NT2/D1 (cell line): Measurements from ENCODE around the gene CABLES1.
"Not testable (repeated sequence)": the region's sequence is repeated elsewhere in the genome, so short reads cannot be mapped to it uniquely, and the experiment has no call there.

ENCODE experiments used
- DNase-seq: peaks from one replicate; pipeline ENCODE4 v3.0.0-alpha.2; 2011; ENCODE audit warnings: low read depth, low spot score
- H3K27me3 ChIP-seq: 2 replicates; pipeline ENCODE4 v1.6.0; 2011; ENCODE audit warnings: mild to moderate bottlenecking; ENCODE audit not compliant: insufficient read length, insufficient read depth
- H3K36me3 ChIP-seq: 2 replicates; pipeline ENCODE4 v1.6.1; 2011; ENCODE audit warnings: mild to moderate bottlenecking, low read length, mixed read lengths; ENCODE audit not compliant: insufficient read depth, insufficient read length
- H3K4me1 ChIP-seq: 2 replicates; pipeline ENCODE4 v1.5.1; 2011; ENCODE audit not compliant: insufficient read depth, insufficient read length
- H3K4me3 ChIP-seq: 2 replicates; pipeline ENCODE4 v1.5.1; 2011; ENCODE audit warnings: low read depth; ENCODE audit not compliant: insufficient read length
- H3K9ac ChIP-seq: 2 replicates; pipeline ENCODE4 v1.6.0; 2011; ENCODE audit warnings: low read depth; ENCODE audit not compliant: insufficient read length
- H3K9me3 ChIP-seq: 2 replicates; pipeline ENCODE4 v1.5.1; 2011; ENCODE audit warnings: mild to moderate bottlenecking, low read length; ENCODE audit not compliant: insufficient read depth
- SUZ12 ChIP-seq: IDR thresholded peaks from 2 replicates; pipeline ENCODE4 v1.6.1; 2011; ENCODE audit not compliant: insufficient read length, insufficient read depth; ENCODE audit errors: extremely low read depth
- YY1 ChIP-seq: IDR thresholded peaks from 2 replicates; pipeline ENCODE4 v1.6.1; 2011; ENCODE audit not compliant: insufficient read length, insufficient read depth
- ZNF274 ChIP-seq: IDR thresholded peaks from 2 replicates; pipeline ENCODE4 v1.6.1; 2011; ENCODE audit warnings: mild to moderate bottlenecking, low read depth, low read length

Gene CABLES1

GRCh38 chr18:23134780-23135549, at the start of gene CABLES1:
Gene CABLES1, plus strand, starts transcription at chr18:23135485. Its CDS starts 278 bp downstream, at chr18:23135763.
- H3K9ac ChIP-seq = peak within 1 kb of the TSS; percentile 84
- TF ChIP-seq YY1 = no peak
- TF ChIP-seq SUZ12 = no peak
- TF ChIP-seq ZNF274 = no peak
- H3K27me3 ChIP-seq = peaks cover 13% of the 10 kb centered on the region
- DNase-seq = no peak
- H3K4me3 ChIP-seq = peak within 1 kb of the TSS; percentile 77
- peaks cover under 1% of the 10 kb centered on the region for H3K36me3 ChIP-seq
- H3K4me1 ChIP-seq = no peaks in the 10 kb centered on the region
- no peaks in the 10 kb centered on the region for H3K9me3 ChIP-seq

GRCh38 chr18:23087352-23087751, 47.9 kb upstream of the CABLES1 start:
- Histone ChIP-seq H3K4me1 (no peaks in the 10 kb centered on the region), H3K4me3 (no peak overlapping the region), H3K27me3 (no peaks in the 10 kb centered on the region), H3K9me3 (no peaks in the 10 kb centered on the region), H3K36me3 (no peaks in the 10 kb centered on the region), H3K9ac (no peak overlapping the region)
- no peak for TF ChIP-seq YY1
- TF ChIP-seq ZNF274 = no peak
- no peak for TF ChIP-seq SUZ12
- no peak for DNase-seq

- no peak overlapping the region for H3K4me3 ChIP-seq
- no peaks in the 10 kb centered on the region for H3K4me1 ChIP-seq
- no peak overlapping the region for H3K9ac ChIP-seq
- no peaks in the 10 kb centered on the region for H3K36me3 ChIP-seq
- DNase-seq = no peak
- H3K9me3 ChIP-seq = no peaks in the 10 kb centered on the region
- H3K27me3 ChIP-seq = no peaks in the 10 kb centered on the region
- TF ChIP-seq ZNF274 = no peak
- no peak for TF ChIP-seq YY1
- no peak for TF ChIP-seq SUZ12
Measured at GRCh38 chr18:23088310-23088709, 47.0 kb upstream of the CABLES1 start.

GRCh38 chr18:23091017-23091993, 44.0 kb upstream of the CABLES1 start:
- H3K9me3 ChIP-seq, H3K36me3 ChIP-seq, H3K27me3 ChIP-seq, H3K9ac ChIP-seq, H3K4me3 ChIP-seq, DNase-seq, H3K4me1 ChIP-seq: not testable (repeated sequence)

GRCh38 chr18:23092121-23092520, 43.2 kb upstream of the CABLES1 start:
- no peak for TF ChIP-seq ZNF274
- TF ChIP-seq YY1 = no peak
- no peak for TF ChIP-seq SUZ12
- Histone ChIP-seq H3K4me3 (no peak overlapping the region), H3K36me3 (no peaks in the 10 kb centered on the region), H3K27me3 (no peaks in the 10 kb centered on the region), H3K4me1 (no peaks in the 10 kb centered on the region), H3K9me3 (no peaks in the 10 kb centered on the region), H3K9ac (no peak overlapping the region)
- no peak for DNase-seq

GRCh38 chr18:23093130-23093529, 42.2 kb upstream of the CABLES1 start:
- DNase-seq, H3K36me3 ChIP-seq, H3K9me3 ChIP-seq, H3K4me1 ChIP-seq, H3K9ac ChIP-seq, H3K4me3 ChIP-seq, H3K27me3 ChIP-seq: not testable (repeated sequence)

- H3K4me3 ChIP-seq = no peak overlapping the region
Measured at GRCh38 chr18:23093772-23094171, 41.5 kb upstream of the CABLES1 start.

More at GRCh38 chr18:23093772-23094171, 41.5 kb upstream of the CABLES1 start:
- no peaks in the 10 kb centered on the region for H3K9me3 ChIP-seq
- no peaks in the 10 kb centered on the region for H3K27me3 ChIP-seq
- no peaks in the 10 kb centered on the region for H3K4me1 ChIP-seq
- DNase-seq = no peak
- H3K9ac ChIP-seq = no peak overlapping the region
- TF ChIP-seq ZNF274 = no peak
- TF ChIP-seq SUZ12 = no peak
- no peak for TF ChIP-seq YY1
- no peaks in the 10 kb centered on the region for H3K36me3 ChIP-seq
